ENCODE data around the gene MAPK8IP3.
"Not testable (repeated sequence)": the region's sequence is repeated elsewhere in the genome, so short reads cannot be mapped to it uniquely, and the experiment has no call there.

MAPK8IP3 gene

GRCh38 chr16:1713933-1714332, 7.9 kb downstream of the MAPK8IP3 start:
- no peak overlapping the region for H3K27ac ChIP-seq
- no peak for TF ChIP-seq CTCF (conservative IDR thresholded peaks at IDR 0.05)

- TF ChIP-seq CTCF (conservative IDR thresholded peaks at IDR 0.05): no peak
- no peak overlapping the region for H3K27ac ChIP-seq
These were observed 9.2 kb downstream of the MAPK8IP3 start for GRCh38 chr16:1715220-1715619.

- H3K27ac ChIP-seq: not testable (repeated sequence)
These were observed 12.2 kb downstream of the MAPK8IP3 start for GRCh38 chr16:1718236-1718635.

GRCh38 chr16:1719559-1720229, 13.7 kb downstream of the MAPK8IP3 start:
- peak overlapping the region; percentile 51 for H3K27ac ChIP-seq

- no peak for TF ChIP-seq CTCF (conservative IDR thresholded peaks at IDR 0.05)
- no peak overlapping the region for H3K27ac ChIP-seq
These were observed 15.4 kb downstream of the MAPK8IP3 start for GRCh38 chr16:1721372-1721771.

- peak; percentile 76 for TF ChIP-seq CTCF (conservative IDR thresholded peaks at IDR 0.05)
- H3K27ac ChIP-seq: no peak overlapping the region
These were observed 17.6 kb downstream of the MAPK8IP3 start for GRCh38 chr16:1723450-1724147.

- no peak overlapping the region for H3K27ac ChIP-seq
- TF ChIP-seq CTCF (conservative IDR thresholded peaks at IDR 0.05): no peak
These were observed 18.5 kb downstream of the MAPK8IP3 start for GRCh38 chr16:1724491-1724890.

GRCh38 chr16:1726661-1727502, 20.9 kb downstream of the MAPK8IP3 start:
- H3K27ac ChIP-seq: no peak overlapping the region

More at GRCh38 chr16:1726661-1727502, 20.9 kb downstream of the MAPK8IP3 start:
- TF ChIP-seq CTCF (conservative IDR thresholded peaks at IDR 0.05): no peak
